22Rv1 (cell line): ENCODE measurements around the gene ATXN10.

Experiments used
- ZFX ChIP-seq: fragments of 450-650 bp; IDR thresholded peaks from 2 replicates; pipeline ENCODE4 v1.6.1; 2017; ENCODE audit warnings: antibody characterized with exemption, borderline replicate concordance
- TF ChIP-seq, protein P1 (sequence below): fragments of 450-650 bp; IDR thresholded peaks from 2 replicates; pipeline ENCODE4 v1.5.1; 2017; ENCODE audit warnings: mild to moderate bottlenecking

DNA sequence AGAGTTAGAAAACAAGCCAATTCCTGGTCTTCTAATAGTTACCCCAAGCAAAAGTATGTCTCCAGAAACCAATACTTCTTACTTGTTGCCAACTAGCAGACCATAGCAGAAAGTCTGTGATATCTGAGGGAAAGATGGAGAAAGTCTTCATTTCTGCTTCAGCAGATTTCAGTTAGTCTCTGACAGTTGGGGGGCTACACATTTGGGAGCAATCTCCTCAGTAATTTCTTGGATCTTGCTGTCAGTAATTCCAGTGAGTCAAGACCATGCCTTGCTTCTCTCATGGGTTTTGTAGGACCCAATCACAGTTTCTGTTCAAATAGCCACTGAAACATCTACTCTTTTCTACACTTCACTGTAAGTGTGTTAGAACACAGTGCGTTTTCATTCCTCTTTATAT, 118.8 kb downstream of the ATXN10 start:
- TF ChIP-seq, protein P1, sequence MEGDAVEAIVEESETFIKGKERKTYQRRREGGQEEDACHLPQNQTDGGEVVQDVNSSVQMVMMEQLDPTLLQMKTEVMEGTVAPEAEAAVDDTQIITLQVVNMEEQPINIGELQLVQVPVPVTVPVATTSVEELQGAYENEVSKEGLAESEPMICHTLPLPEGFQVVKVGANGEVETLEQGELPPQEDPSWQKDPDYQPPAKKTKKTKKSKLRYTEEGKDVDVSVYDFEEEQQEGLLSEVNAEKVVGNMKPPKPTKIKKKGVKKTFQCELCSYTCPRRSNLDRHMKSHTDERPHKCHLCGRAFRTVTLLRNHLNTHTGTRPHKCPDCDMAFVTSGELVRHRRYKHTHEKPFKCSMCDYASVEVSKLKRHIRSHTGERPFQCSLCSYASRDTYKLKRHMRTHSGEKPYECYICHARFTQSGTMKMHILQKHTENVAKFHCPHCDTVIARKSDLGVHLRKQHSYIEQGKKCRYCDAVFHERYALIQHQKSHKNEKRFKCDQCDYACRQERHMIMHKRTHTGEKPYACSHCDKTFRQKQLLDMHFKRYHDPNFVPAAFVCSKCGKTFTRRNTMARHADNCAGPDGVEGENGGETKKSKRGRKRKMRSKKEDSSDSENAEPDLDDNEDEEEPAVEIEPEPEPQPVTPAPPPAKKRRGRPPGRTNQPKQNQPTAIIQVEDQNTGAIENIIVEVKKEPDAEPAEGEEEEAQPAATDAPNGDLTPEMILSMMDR: no peak
- TF ChIP-seq ZFX: no peak
